Activated CD4-positive, alpha-beta T cell treated with anti-CD3 and anti-CD28 coated beads for 4 hours (primary cell): ENCODE data around the gene ELMO3.

Source experiments
- DNase-seq, 2 donors: peaks; one replicate each; pipeline ENCODE4 v3.0.0-alpha.2; 2020

Gene ELMO3

DNA sequence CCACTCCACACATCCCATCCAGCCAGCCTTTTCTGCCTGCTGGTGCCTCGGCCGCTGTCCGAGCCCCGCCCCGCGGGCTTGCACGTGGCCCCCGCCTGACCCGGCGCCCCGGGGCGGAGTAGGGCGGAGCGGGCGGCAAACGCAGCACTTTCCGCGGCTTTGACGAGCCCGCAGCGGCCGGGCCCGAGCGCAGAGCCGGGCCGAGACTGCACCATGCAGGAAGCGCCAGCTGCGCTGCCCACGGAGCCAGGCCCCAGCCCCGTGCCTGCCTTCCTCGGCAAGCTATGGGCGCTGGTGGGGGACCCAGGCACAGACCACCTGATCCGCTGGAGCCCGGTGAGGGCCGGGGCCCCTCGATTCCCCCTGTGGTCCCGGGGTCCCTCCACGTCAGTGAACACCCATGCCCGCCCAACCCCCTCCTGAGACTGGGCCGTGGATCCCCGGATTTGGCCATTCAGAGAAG lies 34.3 kb upstream of the ELMO3 start, which contains the start of gene HSF4:
Gene HSF4 (plus strand): TSS at position 147 of the 463 bp plus-strand sequence. CDS start 67 bp downstream, at position 214.
- DNase-seq: no peak

DNA sequence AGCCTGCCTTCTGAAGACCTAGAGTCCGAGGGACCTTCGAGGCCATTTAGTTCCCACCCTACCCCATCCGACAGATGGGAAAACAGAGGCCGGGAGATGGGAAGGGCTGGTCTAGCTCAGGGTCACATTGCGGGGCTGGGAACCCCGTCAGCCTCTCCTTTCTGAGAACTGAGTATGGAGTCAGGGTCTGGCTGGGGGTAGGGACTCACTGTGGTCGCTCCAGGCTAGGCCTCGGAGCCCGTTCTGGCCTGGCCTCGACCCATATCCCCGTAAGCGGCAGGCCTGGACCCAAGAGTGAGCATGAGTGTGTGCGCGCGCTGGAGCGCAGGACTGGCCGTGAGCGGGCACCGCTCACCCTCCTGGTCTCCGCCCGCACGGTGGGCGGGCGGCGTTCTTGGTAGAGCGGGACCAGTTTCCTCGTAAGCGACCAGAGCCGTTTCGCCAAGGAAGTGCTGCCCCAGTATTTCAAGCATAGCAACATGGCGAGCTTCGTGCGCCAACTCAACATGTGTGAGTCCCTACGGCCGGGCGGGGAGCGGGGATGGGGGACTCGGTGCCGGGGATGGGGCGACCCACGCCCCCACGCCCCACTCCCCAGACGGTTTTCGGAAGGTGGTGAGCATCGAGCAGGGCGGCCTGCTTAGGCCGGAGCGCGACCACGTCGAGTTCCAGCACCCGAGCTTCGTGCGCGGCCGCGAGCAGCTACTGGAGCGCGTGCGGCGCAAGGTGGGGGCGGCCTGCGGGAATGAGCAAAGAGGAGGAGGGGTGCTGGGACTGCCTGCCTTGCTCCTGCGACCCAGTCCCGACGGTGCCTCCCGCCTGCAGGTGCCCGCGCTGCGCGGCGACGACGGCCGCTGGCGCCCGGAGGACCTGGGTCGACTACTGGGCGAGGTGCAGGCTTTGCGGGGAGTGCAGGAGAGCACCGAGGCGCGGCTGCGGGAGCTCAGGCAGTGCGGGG lies 33.5 kb upstream of the ELMO3 start:
- no peak for DNase-seq

DNA sequence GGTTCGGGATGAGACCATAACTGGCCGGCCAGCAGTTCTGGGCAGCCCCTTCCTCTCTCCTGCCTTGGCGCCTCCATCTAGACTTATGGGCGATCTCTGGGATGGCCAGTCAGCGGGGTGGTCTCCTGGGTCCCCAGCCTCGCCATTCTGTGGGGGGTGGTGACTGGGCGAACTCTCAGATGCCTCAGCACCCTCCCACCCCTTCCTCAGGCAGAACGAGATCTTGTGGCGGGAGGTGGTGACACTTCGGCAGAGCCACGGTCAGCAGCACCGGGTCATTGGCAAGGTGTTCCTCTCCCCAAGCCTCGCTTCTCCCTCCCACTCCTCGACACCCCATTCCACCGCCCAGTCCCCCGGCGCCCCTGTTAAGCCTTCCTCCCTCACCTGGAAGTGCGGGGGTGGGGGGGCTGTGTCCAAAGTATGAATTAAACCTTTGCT lies 32.8 kb upstream of the ELMO3 start:
- no peak for DNase-seq

DNA sequence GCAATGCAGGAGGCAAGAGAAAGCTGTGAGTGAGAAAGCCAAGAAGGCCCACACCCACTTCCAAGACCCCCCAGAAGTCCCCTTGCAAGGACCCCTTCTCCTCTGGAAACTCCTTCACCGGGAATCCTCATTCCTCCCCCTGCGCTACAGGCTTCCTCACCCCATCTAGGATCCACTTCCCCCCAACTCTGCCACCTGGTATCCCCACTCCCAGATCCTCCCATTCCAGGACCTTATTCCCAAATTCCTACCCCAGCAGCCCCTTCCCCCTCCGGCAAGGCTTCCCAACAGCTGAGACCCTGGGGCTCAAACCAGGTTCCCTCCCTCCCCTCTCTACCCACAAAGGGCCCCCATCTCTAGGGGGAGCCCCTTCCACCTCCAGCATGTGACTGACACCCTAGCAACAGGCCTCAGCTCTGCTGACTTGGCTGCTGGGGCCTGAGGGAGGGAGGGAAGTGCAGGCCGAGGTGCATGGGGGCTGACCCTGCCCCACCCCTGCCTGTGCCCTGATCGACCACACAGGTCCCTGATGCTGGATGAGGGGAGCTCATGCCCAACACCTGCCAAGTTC lies 32.2 kb upstream of the ELMO3 start:
- DNase-seq: no peak

DNA sequence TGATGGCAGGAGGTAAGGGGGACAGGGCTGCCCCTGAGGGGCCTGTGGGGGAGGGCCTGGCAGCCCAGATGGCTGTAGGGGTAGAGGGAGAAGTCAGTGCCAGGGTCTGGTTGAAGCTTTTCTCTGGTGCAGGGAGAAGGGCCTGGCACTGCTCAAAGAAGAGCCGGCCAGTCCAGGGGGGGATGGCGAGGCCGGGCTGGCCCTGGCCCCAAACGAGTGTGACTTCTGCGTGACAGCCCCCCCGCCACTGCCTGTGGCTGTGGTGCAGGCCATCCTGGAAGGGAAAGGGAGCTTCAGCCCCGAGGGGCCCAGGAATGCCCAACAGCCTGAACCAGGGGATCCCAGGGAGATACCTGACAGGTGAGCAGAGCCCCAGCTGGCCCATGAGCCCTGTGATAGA lies 31.3 kb upstream of the ELMO3 start:
- DNase-seq: no peak

DNA sequence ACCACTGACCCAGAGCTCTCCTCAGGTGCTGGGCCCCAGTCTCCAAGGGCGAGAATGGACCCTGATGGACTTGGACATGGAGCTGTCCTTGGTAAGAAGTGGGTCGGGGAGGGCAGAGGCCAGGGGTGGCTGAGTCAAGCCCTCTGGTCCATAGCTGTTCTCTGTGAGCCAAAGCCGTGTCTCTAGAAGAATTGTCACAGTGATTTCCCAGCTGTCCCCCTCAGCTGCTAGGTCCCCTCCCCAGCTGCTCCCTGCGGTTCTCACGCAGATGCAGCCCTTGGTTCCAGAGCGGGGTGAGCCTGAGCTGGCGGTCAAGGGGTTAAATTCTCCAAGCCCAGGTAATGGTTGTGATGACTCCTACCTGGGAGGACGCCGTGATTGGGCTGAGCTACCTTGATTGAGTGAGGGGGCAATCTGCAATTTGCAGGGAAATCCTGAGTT lies 29.9 kb upstream of the ELMO3 start:
- no peak for DNase-seq

DNA sequence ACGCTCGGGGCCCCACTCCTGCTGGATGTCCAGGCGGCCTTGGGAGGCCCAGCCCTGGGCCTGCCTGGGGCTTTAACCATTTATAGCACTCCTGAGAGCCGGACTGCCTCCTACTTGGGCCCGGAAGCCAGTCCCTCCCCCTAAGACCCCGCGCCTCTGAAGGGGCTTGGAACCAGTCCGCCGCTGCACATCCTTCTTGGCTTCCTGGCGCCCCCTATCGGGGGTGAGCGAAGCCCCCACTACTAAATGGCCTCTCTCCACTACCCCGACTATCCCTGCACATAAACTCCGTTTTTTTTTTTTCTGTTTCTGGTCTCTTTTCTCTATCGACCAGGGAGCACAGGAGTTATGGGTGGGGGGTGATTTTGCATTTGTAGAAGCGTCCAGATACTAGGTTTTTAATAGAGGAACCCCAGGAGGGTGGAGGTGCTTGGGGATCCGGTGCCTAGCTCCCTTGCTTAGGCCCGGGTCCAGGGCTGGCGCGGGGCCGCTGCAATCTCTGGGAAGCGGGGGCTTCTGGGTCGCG lies 29.2 kb upstream of the ELMO3 start:
- no peak for DNase-seq

DNA sequence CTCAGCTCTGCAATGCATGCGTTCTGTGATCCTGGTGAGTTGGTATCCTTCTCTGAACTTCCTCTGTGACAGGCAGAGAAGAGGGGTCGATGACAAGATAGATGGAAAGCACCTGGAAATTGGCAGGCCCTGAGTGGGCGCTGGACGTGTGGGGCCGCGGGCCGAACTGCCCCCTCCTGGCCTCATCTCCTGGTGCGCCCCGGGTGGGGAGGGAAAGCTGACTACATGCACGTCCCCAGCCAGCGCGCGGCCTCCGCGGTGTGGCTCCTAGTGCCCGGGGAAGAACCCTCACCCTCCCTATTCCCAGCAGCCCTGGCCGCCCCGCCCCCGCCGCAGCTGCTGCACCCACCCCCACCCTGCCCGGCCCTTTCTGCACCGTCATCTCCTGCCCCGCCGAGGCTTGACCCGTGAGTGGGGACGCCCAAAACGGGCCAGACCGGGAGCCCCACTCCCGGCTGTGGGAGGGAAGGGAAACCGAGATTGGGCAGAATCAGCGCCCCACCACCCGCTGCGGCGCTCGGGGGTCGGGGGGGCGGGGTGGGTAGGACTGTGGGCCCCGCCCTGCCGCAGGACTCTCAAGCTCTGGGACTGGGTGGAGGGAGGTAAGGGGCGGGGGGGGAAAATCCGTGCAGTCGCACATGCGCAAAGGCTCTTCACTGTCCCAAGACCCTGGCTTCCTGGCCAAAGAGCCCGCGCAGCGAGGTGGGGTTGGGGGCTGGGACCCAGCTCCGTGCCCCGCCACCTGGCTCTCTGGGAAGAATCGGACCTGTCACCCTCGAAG lies 28.6 kb upstream of the ELMO3 start, which contains the start of gene NOL3:
Gene NOL3 (plus strand): TSS at position 371 of the 781 bp plus-strand sequence.
- no peak for DNase-seq

DNA sequence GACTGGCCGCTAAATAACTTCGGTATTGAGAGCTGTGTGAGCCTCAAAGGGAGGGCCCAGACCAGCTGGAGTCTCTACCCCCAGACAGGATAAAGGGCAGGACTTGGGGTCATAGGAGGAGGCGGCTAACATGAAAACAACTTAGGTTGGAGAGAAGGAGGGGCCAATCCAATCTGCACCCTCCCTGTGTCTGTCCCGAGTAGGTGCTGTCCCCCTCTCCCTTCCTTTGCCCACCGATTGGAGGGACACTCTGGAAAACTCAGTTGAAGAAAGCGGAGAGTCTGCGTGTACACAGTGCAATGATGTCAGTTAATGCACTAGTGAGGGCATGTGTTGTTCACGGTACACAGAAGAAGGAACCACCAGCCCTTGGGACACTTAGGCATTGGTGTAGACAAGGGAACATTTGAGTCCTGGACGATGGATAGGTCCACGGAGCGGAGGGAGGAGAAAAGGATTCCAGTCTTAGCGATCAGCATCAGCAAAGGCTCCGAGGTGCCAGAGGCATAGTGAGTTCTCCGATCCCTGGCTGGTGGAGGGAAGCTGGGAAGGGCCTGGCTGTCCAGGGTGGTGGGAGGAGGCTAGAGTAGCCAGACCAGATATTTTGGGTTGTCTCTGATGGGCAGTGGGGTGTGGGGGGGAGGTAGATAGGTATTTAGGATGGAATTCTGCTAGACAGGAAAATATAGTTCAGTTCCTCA lies 27.8 kb upstream of the ELMO3 start:
- DNase-seq: no peak

DNA sequence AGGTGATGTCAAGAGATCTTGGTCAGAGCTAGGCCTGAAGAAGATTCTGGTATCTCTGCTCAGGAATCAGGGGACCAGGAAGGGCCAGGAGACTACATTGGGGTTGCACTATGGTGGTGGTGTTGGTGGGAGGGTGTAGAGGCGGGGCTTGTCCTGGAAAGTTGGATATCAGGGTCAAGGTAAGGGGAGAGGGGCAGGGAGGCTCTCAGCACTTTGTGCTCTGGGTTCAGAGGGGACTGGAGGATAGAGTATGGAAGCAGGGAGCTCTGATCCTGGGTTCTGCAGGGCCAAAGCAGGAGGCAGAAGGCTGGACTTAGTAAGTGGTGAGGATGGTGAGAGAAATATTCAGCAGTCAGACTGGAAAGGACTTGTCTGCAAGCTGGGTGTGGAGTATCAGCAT lies 25.6 kb upstream of the ELMO3 start:
- DNase-seq: no peak

DNA sequence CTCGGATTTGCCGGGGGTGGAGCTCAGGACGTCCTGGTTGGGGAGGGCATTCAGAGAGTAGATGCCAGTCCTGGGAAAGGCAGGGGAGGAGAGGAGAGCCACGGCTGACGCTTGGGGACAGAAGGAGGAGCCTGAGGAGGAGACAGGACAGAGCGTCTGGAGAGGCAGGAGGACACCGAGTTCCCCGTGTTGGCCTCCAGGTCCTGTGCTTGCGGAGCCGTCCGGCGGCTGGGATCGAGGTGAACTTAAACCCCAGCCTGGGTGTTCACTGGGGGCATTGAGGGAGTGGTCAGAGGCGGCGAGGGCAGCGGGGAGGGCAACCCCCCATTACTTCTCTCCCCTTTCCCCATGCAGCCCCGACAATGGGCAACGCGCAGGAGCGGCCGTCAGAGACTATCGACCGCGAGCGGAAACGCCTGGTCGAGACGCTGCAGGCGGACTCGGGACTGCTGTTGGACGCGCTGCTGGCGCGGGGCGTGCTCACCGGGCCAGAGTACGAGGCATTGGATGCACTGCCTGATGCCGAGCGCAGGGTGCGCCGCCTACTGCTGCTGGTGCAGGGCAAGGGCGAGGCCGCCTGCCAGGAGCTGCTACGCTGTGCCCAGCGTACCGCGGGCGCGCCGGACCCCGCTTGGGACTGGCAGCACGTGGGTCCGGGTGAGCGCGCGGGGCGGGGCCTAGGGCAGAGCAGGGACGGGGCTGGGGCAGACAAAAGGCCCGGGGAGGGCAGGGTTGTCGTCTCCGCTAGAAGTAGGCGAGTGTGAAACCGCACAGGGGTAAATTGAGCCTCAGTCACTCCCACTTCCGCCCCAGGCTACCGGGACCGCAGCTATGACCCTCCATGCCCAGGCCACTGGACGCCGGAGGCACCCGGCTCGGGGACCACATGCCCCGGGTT lies 24.9 kb upstream of the ELMO3 start:
- DNase-seq: peak; percentile 48 to 57

DNA sequence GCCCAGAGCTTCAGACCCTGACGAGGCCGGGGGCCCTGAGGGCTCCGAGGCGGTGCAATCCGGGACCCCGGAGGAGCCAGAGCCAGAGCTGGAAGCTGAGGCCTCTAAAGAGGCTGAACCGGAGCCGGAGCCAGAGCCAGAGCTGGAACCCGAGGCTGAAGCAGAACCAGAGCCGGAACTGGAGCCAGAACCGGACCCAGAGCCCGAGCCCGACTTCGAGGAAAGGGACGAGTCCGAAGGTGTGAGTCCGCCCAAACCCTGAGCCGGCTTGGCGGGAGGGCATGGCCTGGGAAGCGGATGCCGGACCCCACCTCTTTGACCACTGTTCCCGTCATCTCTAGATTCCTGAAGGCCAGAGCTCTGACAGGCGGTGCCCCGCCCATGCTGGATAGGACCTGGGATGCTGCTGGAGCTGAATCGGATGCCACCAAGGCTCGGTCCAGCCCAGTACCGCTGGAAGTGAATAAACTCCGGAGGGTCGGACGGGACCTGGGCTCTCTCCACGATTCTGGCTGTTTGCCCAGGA lies 24.2 kb upstream of the ELMO3 start:
- DNase-seq: no peak

DNA sequence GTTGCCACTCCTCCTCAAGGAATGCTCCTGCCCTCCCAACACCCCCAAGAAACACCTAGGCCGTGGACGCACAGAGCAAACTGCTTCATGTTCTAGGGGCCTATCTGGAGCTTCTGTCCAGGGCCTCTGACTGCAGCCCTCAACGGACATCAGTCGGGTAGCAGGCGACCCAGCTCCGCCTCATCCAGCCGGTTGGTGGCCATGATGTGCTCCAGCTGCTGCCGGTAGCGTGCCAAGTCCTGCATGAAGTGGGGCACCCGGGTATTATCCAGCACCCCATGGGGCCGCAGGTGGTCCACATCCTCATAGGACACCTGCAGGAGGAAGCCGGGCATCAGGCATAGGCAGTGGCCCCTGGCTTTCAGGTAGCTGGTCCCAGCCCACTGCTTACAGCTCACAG lies 22.3 kb upstream of the ELMO3 start:
- DNase-seq: no peak

DNA sequence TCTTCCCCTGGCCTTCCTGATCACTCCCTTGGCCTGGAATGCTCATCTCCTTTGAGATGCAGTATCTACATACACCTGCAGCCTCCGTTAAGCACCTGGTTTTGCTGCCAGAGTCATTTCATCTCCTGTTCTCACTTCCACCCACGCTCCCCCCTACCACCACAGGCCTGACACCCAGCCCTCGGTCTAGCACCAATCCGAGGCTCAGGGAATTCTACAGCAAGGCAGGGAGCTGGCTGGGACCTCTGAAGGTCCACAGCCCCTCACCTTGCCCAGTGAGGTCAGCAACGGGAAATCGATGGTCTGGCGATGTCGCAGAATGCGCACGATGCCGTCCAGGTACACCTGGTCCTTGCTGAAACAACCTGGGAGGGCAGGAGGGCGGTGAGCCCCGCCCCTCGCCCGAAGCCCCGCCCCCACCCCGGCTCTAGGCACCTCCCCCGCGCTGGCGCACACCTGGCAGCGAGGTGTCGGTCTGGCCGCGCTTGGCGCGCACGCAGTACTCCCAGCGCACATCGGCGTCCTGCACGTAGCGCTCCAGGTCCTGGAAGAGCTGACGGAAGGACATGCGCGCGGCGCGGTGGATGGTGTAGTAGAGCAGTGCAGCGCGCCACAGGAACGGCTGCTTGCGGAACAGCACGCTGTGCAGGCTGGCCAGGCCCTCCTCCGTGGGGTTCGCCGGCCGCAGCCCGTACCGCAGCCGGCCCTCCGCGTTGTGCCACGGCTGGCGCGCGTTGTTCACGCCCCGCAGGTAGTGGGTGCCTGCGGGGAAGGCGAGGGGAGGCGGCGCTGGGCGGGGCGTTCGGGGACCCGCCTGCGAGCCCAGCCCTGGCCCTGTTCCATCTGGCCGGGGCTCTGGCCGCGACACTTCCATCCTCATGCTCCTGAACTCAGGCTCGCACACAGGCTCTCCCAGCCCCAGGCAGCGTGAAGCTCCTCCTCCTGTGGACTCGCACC lies 20.9 kb upstream of the ELMO3 start:
- peak; percentile 45 to 55 for DNase-seq

DNA sequence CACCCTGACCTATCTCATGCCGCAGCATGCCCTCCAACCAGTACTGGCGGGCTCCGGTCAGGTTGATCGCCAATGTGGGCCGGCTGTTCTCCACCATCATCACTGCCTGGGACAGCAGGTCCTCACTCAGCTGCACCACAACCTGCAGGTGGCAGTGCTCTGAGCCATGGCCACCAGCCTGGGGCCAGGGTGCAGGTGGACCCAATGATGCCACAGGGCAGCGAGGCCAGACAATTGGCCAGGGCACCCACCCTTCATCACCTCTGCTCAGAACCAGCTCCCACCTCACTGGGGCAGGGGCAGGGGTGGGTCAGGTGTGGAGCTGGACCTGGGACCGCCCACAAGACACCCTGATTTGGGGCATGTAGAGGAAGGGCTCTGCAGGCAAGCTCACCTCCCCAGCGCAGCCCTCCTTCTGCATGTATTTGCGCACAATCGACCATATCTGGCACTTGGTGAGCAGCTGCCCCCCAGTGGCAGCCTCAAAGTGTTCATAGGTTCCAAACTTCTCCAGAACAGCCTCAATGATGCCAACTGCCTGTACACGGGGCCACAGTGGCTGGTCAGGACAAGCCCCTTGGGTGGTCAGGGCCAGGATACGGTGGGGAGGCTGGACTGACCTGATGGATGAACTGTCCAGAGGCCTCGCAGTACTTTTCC lies 19.4 kb upstream of the ELMO3 start:
- no peak for DNase-seq

DNA sequence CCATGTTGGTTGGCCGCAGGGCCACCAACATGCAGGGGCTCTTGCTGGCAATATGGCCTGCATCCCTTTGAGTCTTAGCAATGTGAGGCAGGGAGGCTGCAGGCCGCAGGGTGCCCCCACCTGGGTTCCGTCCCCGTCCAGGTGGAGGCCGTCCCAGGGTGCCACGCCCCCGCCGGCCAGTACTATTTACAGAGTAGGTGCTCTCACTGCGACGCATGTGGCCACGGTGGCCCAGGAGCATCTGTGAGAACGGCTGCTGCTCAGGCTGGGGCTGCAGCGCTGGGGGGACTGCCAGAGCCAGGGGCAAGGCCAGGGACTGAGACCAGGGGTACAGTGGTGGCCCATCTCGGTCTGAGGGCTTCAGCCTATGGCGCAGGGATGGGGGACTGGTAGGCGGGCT lies 18.8 kb upstream of the ELMO3 start:
- DNase-seq: no peak

DNA sequence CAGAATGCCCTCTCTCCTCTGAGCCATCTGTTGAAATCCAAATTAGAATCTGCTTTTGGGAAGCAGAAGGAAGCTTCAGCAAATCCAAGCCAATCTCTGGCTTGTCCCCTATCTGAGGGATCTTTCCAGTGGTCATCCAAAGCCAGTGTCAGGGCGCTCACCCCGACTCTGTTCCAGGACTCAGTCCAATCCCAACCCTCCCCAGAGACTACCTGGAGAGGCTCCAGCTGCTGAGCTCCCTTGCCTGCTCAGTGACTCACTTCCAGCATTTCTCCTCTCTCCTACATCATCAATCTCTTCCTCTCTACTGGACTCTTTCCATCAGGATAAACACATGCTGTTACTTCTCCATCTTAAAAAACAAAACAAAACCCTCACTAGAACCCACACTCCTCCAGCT lies 17.6 kb upstream of the ELMO3 start:
- DNase-seq: no peak

DNA sequence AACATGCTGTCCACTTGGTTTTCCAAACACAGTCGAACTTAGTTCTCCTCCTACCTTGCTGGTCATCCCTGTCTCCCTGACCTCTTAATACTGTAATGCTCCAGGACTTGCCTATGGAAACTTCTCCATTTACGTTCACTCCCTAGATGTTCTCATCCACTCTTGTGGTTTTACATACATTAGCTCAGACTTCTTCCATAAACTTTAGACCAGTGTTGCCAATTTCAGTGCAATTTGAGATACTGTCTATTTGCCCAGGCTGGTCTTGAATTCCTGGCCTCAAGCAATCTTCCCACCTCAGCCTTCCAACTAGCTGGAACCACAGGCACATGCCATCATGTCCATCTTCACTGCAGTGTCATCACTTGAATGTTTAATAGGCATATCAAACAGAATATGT lies 16.6 kb upstream of the ELMO3 start:
- no peak for DNase-seq

DNA sequence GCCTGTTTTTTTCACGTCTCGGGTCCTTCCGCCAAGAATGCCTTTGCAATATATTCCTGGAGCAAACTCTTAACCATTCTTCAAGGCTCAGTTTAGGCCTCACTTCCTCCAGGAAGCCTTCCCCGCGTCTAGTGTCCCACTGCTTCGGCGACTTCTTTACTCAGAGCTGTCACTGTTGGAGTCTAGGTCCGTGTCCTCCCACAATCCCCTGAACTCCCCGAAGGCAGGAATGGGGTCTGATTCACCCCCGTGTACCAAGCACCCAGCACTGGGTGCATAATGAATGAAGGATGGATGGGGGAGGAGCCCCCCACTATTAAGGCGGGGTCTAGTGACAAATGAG lies 15.7 kb upstream of the ELMO3 start:
- no peak for DNase-seq
